Liver (tissue), 9 donors: ENCODE measurements around the gene OR4C45. TPM values are rescaled to one million over a fixed set of nuclear protein-coding genes. Genes with fewer than 3 reads are reported as not detected.
"Not testable (repeated sequence)": the region's sequence is repeated elsewhere in the genome, so short reads cannot be mapped to it uniquely, and the experiment has no call there.

Experiments used
- DNase-seq: peaks from one replicate; pipeline ENCODE4 v3.0.0-alpha.2; 2017; ENCODE audit warnings: low spot score
- H3K27ac ChIP-seq, 2 donors: one replicate each; pipeline ENCODE4 v1.7.0; 2013; ENCODE audit warnings: inconsistent platforms in 2 of 2, low read length in 2 of 2, control low read depth in 1 of 2, low read depth in 1 of 2, mild to moderate bottlenecking in 1 of 2
- H3K27me3 ChIP-seq, 4 donors: one replicate each; pipeline versions ENCODE4 v1.6.1 to v1.7.0; 2013; ENCODE audit warnings: low read length in 3 of 4, inconsistent platforms in 1 of 4, mild to moderate bottlenecking in 1 of 4, moderate library complexity in 1 of 4; ENCODE audit not compliant: control insufficient read depth in 4 of 4, insufficient read depth in 4 of 4
- H3K36me3 ChIP-seq, 4 donors: one replicate each; pipeline versions ENCODE4 v1.6.1 to v1.7.0; 2013; ENCODE audit warnings: low read length in 3 of 4, mild to moderate bottlenecking in 3 of 4, low read depth in 1 of 4, moderate library complexity in 1 of 4; ENCODE audit not compliant: control insufficient read depth in 4 of 4, insufficient read depth in 3 of 4
- H3K4me1 ChIP-seq, 4 donors: one replicate each; pipeline versions ENCODE4 v1.6.1 to v1.7.0; 2013; ENCODE audit warnings: low read length in 3 of 4, mild to moderate bottlenecking in 3 of 4, moderate library complexity in 1 of 4; ENCODE audit not compliant: control insufficient read depth in 4 of 4, insufficient read depth in 4 of 4
- H3K4me3 ChIP-seq, 3 donors: one replicate each; pipeline versions ENCODE4 v1.6.1 to v1.7.0; 2013; ENCODE audit warnings: low read length in 3 of 3, control low read depth in 1 of 3, low read depth in 1 of 3, mild to moderate bottlenecking in 1 of 3
- H3K9ac ChIP-seq, 2 donors: one replicate each; pipeline ENCODE4 v1.7.0; 2013; ENCODE audit warnings: low read length in 2 of 2, mild to moderate bottlenecking in 2 of 2, moderate library complexity in 2 of 2, control low read depth in 1 of 2, low read depth in 1 of 2
- H3K9me3 ChIP-seq, 4 donors: one replicate each; pipeline versions ENCODE4 v1.6.1 to v1.7.0; 2013; ENCODE audit warnings: low read length in 3 of 4; ENCODE audit not compliant: control insufficient read depth in 4 of 4
- EGR1 ChIP-seq, 2 donors: IDR thresholded peaks; 2 replicates each; pipeline ENCODE4 v1.6.1; 2016 to 2018; ENCODE audit warnings: antibody characterized with exemption in 2 of 2, low read depth in 2 of 2
- FOXA1 ChIP-seq: IDR thresholded peaks from 2 replicates; pipeline ENCODE4 v1.6.1; 2016; ENCODE audit warnings: antibody characterized with exemption
- FOXA2 ChIP-seq: IDR thresholded peaks from 2 replicates; pipeline ENCODE4 v1.6.1; 2016; ENCODE audit warnings: antibody characterized with exemption
- GABPA ChIP-seq, 2 donors: IDR thresholded peaks in 1 of 2; conservative IDR thresholded peaks in 1 of 2; 2 replicates each; pipeline ENCODE4 v1.6.1; 2016; ENCODE audit warnings: antibody characterized with exemption in 2 of 2, mild to moderate bottlenecking in 1 of 2, moderate library complexity in 1 of 2
- HNF4A ChIP-seq, 2 donors: conservative IDR thresholded peaks; 2 replicates each; pipeline ENCODE4 v1.6.1; 2016; ENCODE audit warnings: antibody characterized with exemption in 2 of 2, mild to moderate bottlenecking in 2 of 2
- HNF4G ChIP-seq: IDR thresholded peaks from 2 replicates; pipeline ENCODE4 v1.6.1; 2016; ENCODE audit warnings: antibody characterized with exemption
- JUND ChIP-seq, 2 donors: IDR thresholded peaks; 2 replicates each; pipeline ENCODE4 v1.6.1; 2016; ENCODE audit warnings: antibody characterized with exemption in 2 of 2
- NR2F2 ChIP-seq: IDR thresholded peaks from 2 replicates; pipeline ENCODE4 v1.6.1; 2016; ENCODE audit warnings: antibody characterized with exemption
- RAD21 ChIP-seq, 2 donors: IDR thresholded peaks; 2 replicates each; pipeline ENCODE4 v1.6.1; 2016; ENCODE audit warnings: antibody characterized with exemption in 2 of 2, mild to moderate bottlenecking in 2 of 2
- RXRA ChIP-seq, 2 donors: IDR thresholded peaks; 2 replicates each; pipeline ENCODE4 v1.6.1; 2017 to 2018; ENCODE audit warnings: antibody characterized with exemption in 2 of 2, mild to moderate bottlenecking in 1 of 2
- SP1 ChIP-seq: IDR thresholded peaks from 2 replicates; pipeline ENCODE4 v1.6.1; 2018; ENCODE audit warnings: antibody characterized with exemption, mild to moderate bottlenecking
- TAF1 ChIP-seq: conservative IDR thresholded peaks from 2 replicates; pipeline ENCODE4 v1.6.1; 2016; ENCODE audit warnings: antibody characterized with exemption, mild to moderate bottlenecking
- YY1 ChIP-seq: IDR thresholded peaks from 2 replicates; pipeline ENCODE4 v1.6.1; 2016; ENCODE audit warnings: antibody characterized with exemption, mild to moderate bottlenecking
- WGBS: extraction: QIAGEN DNeasy Blood & Tissue Kit; methylation state at CpG from one replicate; pipeline ENCODE4 v1.1.7; 2013; 5-methylcytosine and 5-hydroxymethylcytosine counted together
- polyA plus RNA-seq, 2 donors: library from polyadenylated mRNA; stranded (reverse) in 1 of 2; unstranded in 1 of 2; fragments of 200-250 nt in 1 of 2; fragments of >200 nt in 1 of 2; fragmentation: Nextera tagmentation in 1 of 2; extraction: Ambion mirVana in 1 of 2; gene quantifications; one replicate each; pipeline versions ENCODE4 v1.2.1 to v1.2.3, GENCODE V29; 2013 to 2015
- total RNA-seq, 2 donors: library from RNA; depleted of rRNA; stranded (reverse); fragments of >200 nt; gene quantifications; one replicate each; pipeline ENCODE4 v1.2.3, GENCODE V29; 2014
- TF ChIP-seq, protein P1 (sequence below): fragments of 150-350 bp; IDR thresholded peaks from 2 replicates; pipeline ENCODE4 v1.5.1; 2017; ENCODE audit warnings: improper control_type of control experiment, low read depth, low read length; ENCODE audit not compliant: missing input control
- TF ChIP-seq, protein P2 (sequence below): IDR thresholded peaks from 2 replicates; pipeline ENCODE4 v1.6.1; 2016; ENCODE audit warnings: antibody characterized with exemption
- TF ChIP-seq, protein P3 (sequence below): IDR thresholded peaks from 2 replicates; pipeline ENCODE4 v1.6.1; 2016; ENCODE audit warnings: antibody characterized with exemption
- TF ChIP-seq, protein P4 (sequence below): IDR thresholded peaks from 2 replicates; pipeline ENCODE4 v1.6.1; 2016; ENCODE audit warnings: antibody characterized with exemption, mild to moderate bottlenecking
- TF ChIP-seq, protein P5 (sequence below): IDR thresholded peaks from 2 replicates; pipeline ENCODE4 v1.6.1; 2016; ENCODE audit warnings: antibody characterized with exemption
- donor health status: healthy.
- donor health status: healthy.
- donor health status: healthy.
- donor health status: healthy.
- donor health status: healthy.

OR4C45 gene
- total and polyA plus RNA-seq, 4 donors, result not detected

DNA sequence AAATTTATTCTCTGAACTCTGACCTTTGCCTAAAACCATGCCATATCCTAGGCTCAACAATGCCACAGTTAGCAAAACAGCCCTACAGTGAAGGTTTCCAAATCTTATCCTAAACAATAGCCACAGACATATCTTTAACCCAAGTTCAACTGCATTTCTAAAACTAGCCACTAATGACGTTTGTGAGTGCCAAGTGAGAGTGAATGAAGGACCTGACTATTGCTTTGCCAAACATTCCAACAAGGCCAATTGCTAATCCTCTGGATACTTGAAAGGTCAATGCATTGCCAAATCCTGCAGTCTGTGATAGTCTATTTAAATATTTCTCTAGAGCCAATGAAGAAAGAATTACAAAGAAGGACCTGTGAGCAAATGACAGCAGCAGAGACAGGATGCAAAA lies 2.5 kb upstream of the OR4C45 start:
- H3K4me1 ChIP-seq, result no peaks in the 10 kb centered on the region
- TF ChIP-seq FOXA1, result no peak
- no peak for TF ChIP-seq RXRA (IDR thresholded peaks at IDR 0.05)
- no peak for TF ChIP-seq HNF4A (conservative IDR thresholded peaks at IDR 0.05)
- no peak for TF ChIP-seq YY1
- TF ChIP-seq JUND (IDR thresholded peaks at IDR 0.05), result no peak
- TF ChIP-seq, protein P1, sequence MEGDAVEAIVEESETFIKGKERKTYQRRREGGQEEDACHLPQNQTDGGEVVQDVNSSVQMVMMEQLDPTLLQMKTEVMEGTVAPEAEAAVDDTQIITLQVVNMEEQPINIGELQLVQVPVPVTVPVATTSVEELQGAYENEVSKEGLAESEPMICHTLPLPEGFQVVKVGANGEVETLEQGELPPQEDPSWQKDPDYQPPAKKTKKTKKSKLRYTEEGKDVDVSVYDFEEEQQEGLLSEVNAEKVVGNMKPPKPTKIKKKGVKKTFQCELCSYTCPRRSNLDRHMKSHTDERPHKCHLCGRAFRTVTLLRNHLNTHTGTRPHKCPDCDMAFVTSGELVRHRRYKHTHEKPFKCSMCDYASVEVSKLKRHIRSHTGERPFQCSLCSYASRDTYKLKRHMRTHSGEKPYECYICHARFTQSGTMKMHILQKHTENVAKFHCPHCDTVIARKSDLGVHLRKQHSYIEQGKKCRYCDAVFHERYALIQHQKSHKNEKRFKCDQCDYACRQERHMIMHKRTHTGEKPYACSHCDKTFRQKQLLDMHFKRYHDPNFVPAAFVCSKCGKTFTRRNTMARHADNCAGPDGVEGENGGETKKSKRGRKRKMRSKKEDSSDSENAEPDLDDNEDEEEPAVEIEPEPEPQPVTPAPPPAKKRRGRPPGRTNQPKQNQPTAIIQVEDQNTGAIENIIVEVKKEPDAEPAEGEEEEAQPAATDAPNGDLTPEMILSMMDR, result no peak
- no peak for TF ChIP-seq GABPA (IDR thresholded peaks at IDR 0.05 in 1 of 2, conservative IDR thresholded peaks at IDR 0.05 in 1 of 2)
- TF ChIP-seq, protein P2, sequence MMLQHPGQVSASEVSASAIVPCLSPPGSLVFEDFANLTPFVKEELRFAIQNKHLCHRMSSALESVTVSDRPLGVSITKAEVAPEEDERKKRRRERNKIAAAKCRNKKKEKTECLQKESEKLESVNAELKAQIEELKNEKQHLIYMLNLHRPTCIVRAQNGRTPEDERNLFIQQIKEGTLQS, result no peak
- no peak for TF ChIP-seq SP1
- TF ChIP-seq TAF1, result no peak
- no peak for TF ChIP-seq NR2F2
- TF ChIP-seq FOXA2, result no peak
- no peak for TF ChIP-seq RAD21 (IDR thresholded peaks at IDR 0.05)
- no peak for DNase-seq
- H3K9me3 ChIP-seq, result no peaks in the 10 kb centered on the region
- no peak overlapping the region for H3K27ac ChIP-seq
- H3K27me3 ChIP-seq, result no peaks in the 10 kb centered on the region
- no peaks in the 10 kb centered on the region for H3K36me3 ChIP-seq
- WGBS, result 27% methylated on average over 1 of the region's 1 CpG
- H3K9ac ChIP-seq, result no peak overlapping the region
- no peak overlapping the region for H3K4me3 ChIP-seq

DNA sequence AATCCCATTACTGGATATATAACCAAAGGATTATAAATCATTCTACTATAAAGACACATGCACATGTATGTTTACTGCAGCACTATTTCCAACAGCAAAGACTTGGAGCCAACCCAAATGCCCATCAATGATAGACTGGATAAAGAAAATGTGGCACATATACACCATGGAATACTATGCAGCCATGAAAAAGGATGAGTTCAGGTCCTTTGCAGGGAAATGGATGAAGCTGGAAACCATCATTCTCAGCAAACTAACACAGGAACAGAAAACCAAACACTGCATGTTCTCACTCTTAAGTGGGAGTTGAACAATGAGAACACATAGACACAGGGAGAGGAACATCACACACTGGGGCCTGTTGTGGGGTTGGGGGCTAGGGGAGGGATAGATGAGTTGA lies 3.6 kb downstream of the OR4C45 start:
- H3K27ac ChIP-seq, H3K27me3 ChIP-seq, H3K9me3 ChIP-seq, H3K36me3 ChIP-seq, H3K9ac ChIP-seq, H3K4me3 ChIP-seq, H3K4me1 ChIP-seq, DNase-seq: not testable (repeated sequence)

DNA sequence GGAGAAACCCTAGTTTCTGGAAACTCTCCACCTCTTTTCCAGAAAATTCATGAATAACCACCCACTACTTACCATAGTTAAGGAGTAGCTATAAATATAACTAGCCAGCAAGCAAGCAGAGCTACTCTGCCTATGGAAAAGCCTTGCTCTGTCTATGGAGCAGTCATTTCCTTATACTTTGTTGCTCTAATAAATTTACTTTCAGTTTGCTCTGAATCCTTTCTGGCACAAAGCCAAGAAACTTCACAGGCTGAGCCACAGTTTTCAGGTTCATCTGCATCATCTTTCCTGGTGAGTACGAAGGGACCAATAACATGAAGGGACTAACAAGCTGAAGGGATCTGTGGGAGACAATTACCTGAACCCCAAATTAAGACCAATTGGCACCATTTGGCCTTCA lies 4.6 kb downstream of the OR4C45 start:
- 57% methylated on average over 1 of the region's 1 CpG for WGBS
- Histone ChIP-seq H3K27ac (no peak overlapping the region), H3K9me3 (no peaks in the 10 kb centered on the region), H3K4me1 (no peaks in the 10 kb centered on the region), H3K4me3 (no peak overlapping the region), H3K9ac (no peak overlapping the region), H3K27me3 (no peaks in the 10 kb centered on the region), H3K36me3 (no peaks in the 10 kb centered on the region)
- no peak for DNase-seq
- no peak for TF ChIP-seq HNF4G
- no peak for TF ChIP-seq NR2F2
- TF ChIP-seq RAD21 (IDR thresholded peaks at IDR 0.05), result no peak
- no peak for TF ChIP-seq TAF1
- TF ChIP-seq FOXA2, result no peak
- TF ChIP-seq, protein P3, sequence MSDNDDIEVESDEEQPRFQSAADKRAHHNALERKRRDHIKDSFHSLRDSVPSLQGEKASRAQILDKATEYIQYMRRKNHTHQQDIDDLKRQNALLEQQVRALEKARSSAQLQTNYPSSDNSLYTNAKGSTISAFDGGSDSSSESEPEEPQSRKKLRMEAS, result no peak
- TF ChIP-seq YY1, result no peak
- TF ChIP-seq, protein P4, sequence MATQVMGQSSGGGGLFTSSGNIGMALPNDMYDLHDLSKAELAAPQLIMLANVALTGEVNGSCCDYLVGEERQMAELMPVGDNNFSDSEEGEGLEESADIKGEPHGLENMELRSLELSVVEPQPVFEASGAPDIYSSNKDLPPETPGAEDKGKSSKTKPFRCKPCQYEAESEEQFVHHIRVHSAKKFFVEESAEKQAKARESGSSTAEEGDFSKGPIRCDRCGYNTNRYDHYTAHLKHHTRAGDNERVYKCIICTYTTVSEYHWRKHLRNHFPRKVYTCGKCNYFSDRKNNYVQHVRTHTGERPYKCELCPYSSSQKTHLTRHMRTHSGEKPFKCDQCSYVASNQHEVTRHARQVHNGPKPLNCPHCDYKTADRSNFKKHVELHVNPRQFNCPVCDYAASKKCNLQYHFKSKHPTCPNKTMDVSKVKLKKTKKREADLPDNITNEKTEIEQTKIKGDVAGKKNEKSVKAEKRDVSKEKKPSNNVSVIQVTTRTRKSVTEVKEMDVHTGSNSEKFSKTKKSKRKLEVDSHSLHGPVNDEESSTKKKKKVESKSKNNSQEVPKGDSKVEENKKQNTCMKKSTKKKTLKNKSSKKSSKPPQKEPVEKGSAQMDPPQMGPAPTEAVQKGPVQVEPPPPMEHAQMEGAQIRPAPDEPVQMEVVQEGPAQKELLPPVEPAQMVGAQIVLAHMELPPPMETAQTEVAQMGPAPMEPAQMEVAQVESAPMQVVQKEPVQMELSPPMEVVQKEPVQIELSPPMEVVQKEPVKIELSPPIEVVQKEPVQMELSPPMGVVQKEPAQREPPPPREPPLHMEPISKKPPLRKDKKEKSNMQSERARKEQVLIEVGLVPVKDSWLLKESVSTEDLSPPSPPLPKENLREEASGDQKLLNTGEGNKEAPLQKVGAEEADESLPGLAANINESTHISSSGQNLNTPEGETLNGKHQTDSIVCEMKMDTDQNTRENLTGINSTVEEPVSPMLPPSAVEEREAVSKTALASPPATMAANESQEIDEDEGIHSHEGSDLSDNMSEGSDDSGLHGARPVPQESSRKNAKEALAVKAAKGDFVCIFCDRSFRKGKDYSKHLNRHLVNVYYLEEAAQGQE, result no peak
- TF ChIP-seq, protein P1, result no peak
- TF ChIP-seq FOXA1, result no peak
- TF ChIP-seq HNF4A (conservative IDR thresholded peaks at IDR 0.05), result no peak
- TF ChIP-seq JUND (IDR thresholded peaks at IDR 0.05), result no peak
- TF ChIP-seq GABPA (IDR thresholded peaks at IDR 0.05 in 1 of 2, conservative IDR thresholded peaks at IDR 0.05 in 1 of 2), result no peak
- TF ChIP-seq, protein P5, sequence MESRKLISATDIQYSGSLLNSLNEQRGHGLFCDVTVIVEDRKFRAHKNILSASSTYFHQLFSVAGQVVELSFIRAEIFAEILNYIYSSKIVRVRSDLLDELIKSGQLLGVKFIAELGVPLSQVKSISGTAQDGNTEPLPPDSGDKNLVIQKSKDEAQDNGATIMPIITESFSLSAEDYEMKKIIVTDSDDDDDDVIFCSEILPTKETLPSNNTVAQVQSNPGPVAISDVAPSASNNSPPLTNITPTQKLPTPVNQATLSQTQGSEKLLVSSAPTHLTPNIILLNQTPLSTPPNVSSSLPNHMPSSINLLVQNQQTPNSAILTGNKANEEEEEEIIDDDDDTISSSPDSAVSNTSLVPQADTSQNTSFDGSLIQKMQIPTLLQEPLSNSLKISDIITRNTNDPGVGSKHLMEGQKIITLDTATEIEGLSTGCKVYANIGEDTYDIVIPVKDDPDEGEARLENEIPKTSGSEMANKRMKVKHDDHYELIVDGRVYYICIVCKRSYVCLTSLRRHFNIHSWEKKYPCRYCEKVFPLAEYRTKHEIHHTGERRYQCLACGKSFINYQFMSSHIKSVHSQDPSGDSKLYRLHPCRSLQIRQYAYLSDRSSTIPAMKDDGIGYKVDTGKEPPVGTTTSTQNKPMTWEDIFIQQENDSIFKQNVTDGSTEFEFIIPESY, result no peak
- TF ChIP-seq EGR1 (IDR thresholded peaks at IDR 0.05; ENCODE audit: low read depth in 2 of 2), result no peak
- TF ChIP-seq, protein P2, result no peak
- TF ChIP-seq SP1, result no peak
